Inflammatory macrophage treated with lipopolysaccharide for 1 hour (primary cell): Measurements from ENCODE around the gene TP53TG3F.
"Not testable (repeated sequence)": the region's sequence is repeated elsewhere in the genome, so short reads cannot be mapped to it uniquely, and the experiment has no call there.

ENCODE experiments used
- DNase-seq, 2 donors: peaks; one replicate each; pipeline ENCODE4 v3.0.0-alpha.2; 2020 to 2022

TP53TG3F gene, protein sequence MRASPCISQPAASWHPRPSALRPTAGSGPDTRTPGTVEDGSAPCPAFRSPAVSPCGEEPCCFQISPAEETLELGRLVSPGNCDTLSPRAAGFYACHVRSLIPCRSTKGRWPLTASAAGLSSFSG

DNA sequence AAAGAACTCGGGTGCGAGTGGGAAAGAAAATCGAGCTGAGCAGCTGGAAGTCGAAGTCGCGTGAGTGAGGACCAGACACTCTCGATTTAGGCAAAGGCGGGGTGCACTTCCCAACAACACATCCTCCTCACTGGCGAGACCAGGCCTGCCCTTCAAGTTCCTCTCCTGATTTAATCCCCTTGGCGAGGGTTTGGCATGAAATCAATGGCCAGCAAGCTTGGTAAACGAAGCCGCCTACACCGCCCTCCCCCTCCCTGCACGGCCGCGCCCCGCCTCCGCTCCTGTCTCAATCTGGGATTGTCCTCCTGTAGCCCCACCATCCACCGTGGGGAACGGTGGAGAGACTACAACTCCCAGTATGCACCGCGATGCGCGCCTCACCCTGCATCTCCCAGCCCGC, at the start of gene TP53TG3F:
Gene TP53TG3F, plus strand, starts transcription at position 301 of the 400 bp plus-strand sequence. Its CDS starts 68 bp downstream, at position 369.
- not testable (repeated sequence) for DNase-seq

DNA sequence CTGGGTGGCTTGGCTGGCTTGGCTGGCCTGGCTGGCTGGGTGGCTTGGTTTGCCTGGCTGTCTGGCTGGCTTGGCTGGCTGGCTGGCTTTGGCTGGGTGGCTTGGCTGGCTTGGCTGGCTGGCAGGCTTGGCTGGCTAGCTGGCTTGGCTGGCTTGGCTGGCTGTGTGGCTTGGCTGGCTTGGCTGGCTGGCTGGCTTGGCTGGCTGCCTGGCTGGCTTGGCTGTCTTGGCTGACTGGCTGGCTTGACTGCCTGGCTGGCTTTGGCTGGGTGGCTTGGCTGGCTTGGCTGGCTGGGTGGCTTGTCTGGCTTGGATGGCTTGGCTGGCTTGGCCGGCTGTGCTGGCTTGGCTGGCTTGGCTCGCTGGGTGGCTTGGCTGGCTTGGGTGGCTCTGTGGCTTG, 32.2 kb downstream of the TP53TG3F start:
- not testable (repeated sequence) for DNase-seq

DNA sequence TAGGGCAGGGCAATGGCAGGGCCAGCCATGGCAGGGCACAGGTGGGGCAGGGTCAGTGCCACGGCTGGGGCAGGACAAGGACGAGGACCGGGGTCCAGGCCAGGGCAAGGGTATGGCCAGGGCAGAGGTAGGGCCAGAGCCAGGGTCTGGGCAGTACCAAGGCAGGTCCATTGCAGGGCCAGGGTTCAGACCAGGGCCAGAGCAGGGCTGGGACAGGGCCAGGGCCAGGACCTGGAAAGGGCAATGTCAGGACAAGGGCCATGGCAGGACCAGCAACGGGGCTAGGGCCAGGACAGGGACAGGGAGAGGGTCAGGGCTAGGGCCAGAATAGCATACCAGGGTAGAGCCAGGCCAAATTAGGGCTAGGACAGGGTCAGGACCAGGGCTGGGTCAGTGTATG, 47.8 kb downstream of the TP53TG3F start:
- not testable (repeated sequence) for DNase-seq

DNA sequence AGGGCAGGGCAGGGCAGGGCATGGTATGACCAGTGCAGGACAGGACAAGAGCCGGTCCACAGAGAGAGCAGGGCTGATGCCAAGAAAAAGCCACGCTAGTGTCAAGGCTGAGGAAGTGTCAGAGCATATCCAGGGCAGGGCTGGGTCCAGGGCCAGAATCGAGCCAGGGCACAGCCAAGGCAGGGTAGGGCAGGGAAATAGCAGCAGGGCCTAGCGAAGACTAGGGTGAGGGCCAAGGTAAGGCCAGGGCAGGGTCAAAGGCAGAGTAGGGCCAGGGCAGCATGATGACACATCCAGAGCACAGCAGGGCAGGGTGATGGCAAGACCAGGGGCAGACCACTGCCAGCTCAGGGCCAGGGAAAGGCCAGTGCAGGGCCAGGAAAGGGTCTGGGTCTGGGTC, 49.7 kb downstream of the TP53TG3F start:
- not testable (repeated sequence) for DNase-seq

DNA sequence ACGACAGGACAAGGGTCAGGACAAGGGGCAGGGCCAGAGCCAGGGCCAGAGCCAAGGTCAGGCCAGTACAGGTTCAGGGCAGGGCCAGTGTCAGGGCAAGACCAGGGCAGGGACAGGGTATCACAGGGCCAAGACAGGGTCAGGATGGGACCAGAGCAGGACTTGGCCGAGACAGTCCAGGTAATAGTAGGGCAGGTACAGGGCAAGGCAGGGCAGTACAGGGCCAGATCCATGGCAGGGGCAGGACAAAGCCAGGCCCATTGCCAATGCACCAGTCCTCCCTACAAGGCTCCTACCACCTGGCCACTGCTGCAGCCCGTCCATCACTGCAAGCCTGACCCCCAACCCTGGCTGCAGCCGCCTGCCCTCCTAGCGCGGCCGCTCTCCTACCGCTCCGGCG, 50.5 kb downstream of the TP53TG3F start:
- DNase-seq, result not testable (repeated sequence)
